Small intestine (tissue), 7 donors: ENCODE measurements around the gene GGT6. TPM values are rescaled to one million over a fixed set of nuclear protein-coding genes. Genes with fewer than 3 reads are reported as not detected.

Experiments used
- DNase-seq, 2 donors: peaks; one replicate each; pipeline versions ENCODE4 v3.0.0 to v3.0.0-alpha.2; 2013
- FAIRE-seq: peaks from 2 replicates; lab custom pipeline; 2012; peaks lifted over from hg19 to GRCh38; lab: Jason Lieb, UNC
- H3K27ac ChIP-seq, 3 donors: one replicate each; pipeline ENCODE4 v1.5.1; 2013; ENCODE audit warnings: low read length in 2 of 3, mild to moderate bottlenecking in 2 of 3, control low read depth in 1 of 3, inconsistent platforms in 1 of 3, low read depth in 1 of 3, moderate library complexity in 1 of 3
- H3K27me3 ChIP-seq, 3 donors: one replicate each; pipeline ENCODE4 v1.6.1; 2013; ENCODE audit warnings: low read length in 3 of 3, inconsistent platforms in 1 of 3; ENCODE audit not compliant: control insufficient read depth in 3 of 3, insufficient read depth in 3 of 3
- H3K36me3 ChIP-seq, 3 donors: one replicate each; pipeline ENCODE4 v1.6.1; 2013; ENCODE audit warnings: low read length in 3 of 3, inconsistent platforms in 1 of 3, low read depth in 1 of 3, mild to moderate bottlenecking in 1 of 3, moderate library complexity in 1 of 3; ENCODE audit not compliant: control insufficient read depth in 3 of 3, insufficient read depth in 2 of 3
- H3K4me1 ChIP-seq, 3 donors: one replicate each; pipeline ENCODE4 v1.6.1; 2013; ENCODE audit warnings: low read length in 2 of 3, inconsistent platforms in 1 of 3, low read depth in 1 of 3, mild to moderate bottlenecking in 1 of 3, moderate library complexity in 1 of 3; ENCODE audit not compliant: control insufficient read depth in 3 of 3, insufficient read depth in 2 of 3
- H3K4me3 ChIP-seq, 3 donors: one replicate each; pipeline ENCODE4 v1.5.1; 2013; ENCODE audit warnings: low read length in 3 of 3, control low read depth in 1 of 3, inconsistent platforms in 1 of 3, low read depth in 1 of 3, mild to moderate bottlenecking in 1 of 3, moderate library complexity in 1 of 3
- H3K9me3 ChIP-seq, 2 donors: one replicate each; pipeline ENCODE4 v1.6.1; 2013; ENCODE audit warnings: low read depth in 1 of 2, low read length in 1 of 2; ENCODE audit not compliant: control insufficient read depth in 2 of 2, insufficient read depth in 1 of 2
- WGBS, 3 donors: extraction: QIAGEN DNeasy Blood & Tissue Kit; methylation state at CpG; one replicate each; pipeline ENCODE4 v1.1.7; 2013; 5-methylcytosine and 5-hydroxymethylcytosine counted together
- polyA plus RNA-seq, 4 donors: library from polyadenylated mRNA; stranded (reverse) in 3 of 4; unstranded in 1 of 4; fragments of 200-250 nt in 3 of 4; fragments of 120-200 nt in 1 of 4; gene quantifications; one replicate each; pipeline versions ENCODE4 v1.2.1 to v1.2.3, GENCODE V29; 2013
- donor health status: healthy with polysubstance abuse.
- donor health status: control.
- donor health status: control.
- donor health status: Bipolar disorder and iron deficiency.
- donor health status: healthy.

GGT6 gene
- polyA plus RNA-seq, 4 donors = 4.5 to 63.9 (median 21.4) TPM

GRCh38 chr17:4551141-4551540 lies 9.2 kb downstream of the GGT6 start:
- no peak overlapping the region for H3K27ac ChIP-seq
- WGBS, 3 donors = 80 to 86% (median 86%) methylated on average over 8 of the region's 8 CpGs
- H3K27me3 ChIP-seq = no peaks in the 10 kb centered on the region
- peaks cover 4 to 12% (median 6%) of the 10 kb centered on the region in 3 donors for H3K4me1 ChIP-seq
- H3K4me3 ChIP-seq = no peak overlapping the region
- DNase-seq = no peak
- no peak for FAIRE-seq
- H3K9me3 ChIP-seq = no peaks in the 10 kb centered on the region
- peaks cover 28 to 82% (median 30%) of the 10 kb centered on the region in 3 donors for H3K36me3 ChIP-seq

DNA sequence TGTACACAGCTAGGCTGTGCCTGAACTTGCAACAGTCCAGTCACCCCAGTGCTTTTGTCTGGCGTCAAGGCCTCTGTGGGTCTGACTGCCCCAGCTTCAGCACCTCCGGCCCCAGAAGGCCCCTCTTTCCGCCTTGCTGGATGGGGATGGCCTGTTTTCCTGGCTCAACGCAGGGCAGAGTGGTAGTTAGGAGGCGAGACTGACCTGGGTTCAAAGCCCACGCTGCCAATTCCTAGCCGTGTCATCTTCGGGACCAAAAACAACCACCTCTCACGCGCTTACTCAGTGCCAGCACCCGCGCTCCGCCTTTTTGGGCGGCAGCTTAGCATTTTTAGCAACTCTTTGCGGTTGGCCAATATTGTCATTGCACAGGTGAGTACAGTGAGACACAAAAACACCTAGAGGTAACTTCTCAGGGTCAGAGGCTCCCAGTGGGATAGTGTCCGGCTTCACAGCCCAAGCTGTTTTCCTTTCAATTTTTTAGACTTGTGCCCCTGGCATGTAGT lies 9.8 kb downstream of the GGT6 start:
- 94 to 97% (median 95%) methylated on average over 16 of the region's 16 CpGs for WGBS, 3 donors
- no peak for FAIRE-seq

GRCh38 chr17:4549781-4550533 lies 10.4 kb downstream of the GGT6 start:
- peaks cover 28 to 94% (median 37%) of the 10 kb centered on the region in 3 donors for H3K36me3 ChIP-seq
- FAIRE-seq (no peak), DNase-seq (no peak)

More for the DNA sequence above, 9.8 kb downstream of the GGT6 start:
- no peak for DNase-seq
- no peaks in the 10 kb centered on the region for H3K27me3 ChIP-seq
- no peak overlapping the region for H3K27ac ChIP-seq
- H3K9me3 ChIP-seq = no peaks in the 10 kb centered on the region
- peaks cover 0 to 6% (median 2%) of the 10 kb centered on the region in 3 donors for H3K4me1 ChIP-seq
- peaks cover 28 to 87% (median 31%) of the 10 kb centered on the region in 3 donors for H3K36me3 ChIP-seq
- no peak overlapping the region for H3K4me3 ChIP-seq

DNA sequence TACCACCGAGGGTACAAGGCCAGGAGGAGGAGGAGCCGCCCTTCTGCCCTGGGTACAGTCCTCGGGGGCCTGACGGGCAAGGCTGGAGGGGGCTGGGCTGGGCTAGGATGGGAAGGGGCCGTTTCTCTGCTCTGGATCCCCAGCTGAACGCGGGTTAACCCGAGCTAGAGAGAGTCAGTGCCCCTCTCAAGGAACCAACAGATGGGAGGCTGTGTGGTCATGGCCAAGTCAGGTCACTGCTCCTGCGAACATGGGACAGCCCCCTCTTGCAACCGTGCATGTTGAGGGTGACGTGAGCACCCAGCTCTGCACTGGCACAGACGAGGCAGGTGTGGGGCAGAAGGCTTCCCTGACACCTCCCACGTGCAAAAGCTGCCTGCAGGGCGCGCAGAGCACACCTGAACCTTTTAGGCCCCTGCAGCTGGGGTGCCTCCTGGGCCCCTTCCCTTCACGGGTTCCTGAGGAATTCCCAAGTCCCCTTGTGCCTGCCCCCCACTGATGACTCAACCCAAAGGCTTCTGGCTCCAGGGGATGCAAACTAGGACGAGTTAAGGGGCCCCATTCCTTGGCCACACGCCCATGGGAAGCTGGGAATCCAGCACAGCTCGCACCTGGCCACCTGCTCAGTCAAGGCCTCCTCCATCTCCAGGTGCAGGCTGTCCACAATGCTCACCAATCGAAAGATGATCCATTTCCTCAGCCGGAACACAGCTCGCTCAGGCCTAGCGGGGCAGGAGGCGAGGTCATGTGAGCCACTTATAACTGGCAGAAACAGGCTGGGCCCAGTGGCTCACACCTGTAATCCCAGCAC lies 11.5 kb downstream of the GGT6 start:
- 76 to 87% (median 80%) methylated on average over 21 to 24 of the region's 24 CpGs for WGBS, 3 donors
- DNase-seq (no peak), FAIRE-seq (no peak)
- Histone ChIP-seq H3K4me3 (no peak overlapping the region), H3K9me3 (no peaks in the 10 kb centered on the region), H3K27me3 (no peaks in the 10 kb centered on the region), H3K27ac (no peak overlapping the region), H3K36me3 (peaks cover 28 to 97% (median 38%) of the 10 kb centered on the region in 3 donors), H3K4me1 (peaks cover 0 to under 1% (median 0%) of the 10 kb centered on the region in 3 donors)

More at GRCh38 chr17:4549781-4550533, 10.4 kb downstream of the GGT6 start:
- Histone ChIP-seq H3K4me3 (no peak overlapping the region), H3K27ac (no peak overlapping the region), H3K4me1 (peaks cover 0 to 6% (median 2%) of the 10 kb centered on the region in 3 donors), H3K9me3 (no peaks in the 10 kb centered on the region), H3K27me3 (no peaks in the 10 kb centered on the region)
- 92 to 95% (median 93%) methylated on average over 25 of the region's 25 CpGs for WGBS, 3 donors

- Histone ChIP-seq H3K4me1 (no peaks in the 10 kb centered on the region), H3K4me3 (no peak overlapping the region), H3K36me3 (peaks cover 28 to 98% (median 36%) of the 10 kb centered on the region in 3 donors), H3K9me3 (no peaks in the 10 kb centered on the region), H3K27ac (no peak overlapping the region), H3K27me3 (no peaks in the 10 kb centered on the region)
- WGBS, 3 donors = 93 to 95% (median 94%) methylated on average over 16 to 18 of the region's 18 CpGs
- FAIRE-seq (no peak), DNase-seq (no peak)
Measured at GRCh38 chr17:4548061-4548461, 12.3 kb downstream of the GGT6 start.

DNA sequence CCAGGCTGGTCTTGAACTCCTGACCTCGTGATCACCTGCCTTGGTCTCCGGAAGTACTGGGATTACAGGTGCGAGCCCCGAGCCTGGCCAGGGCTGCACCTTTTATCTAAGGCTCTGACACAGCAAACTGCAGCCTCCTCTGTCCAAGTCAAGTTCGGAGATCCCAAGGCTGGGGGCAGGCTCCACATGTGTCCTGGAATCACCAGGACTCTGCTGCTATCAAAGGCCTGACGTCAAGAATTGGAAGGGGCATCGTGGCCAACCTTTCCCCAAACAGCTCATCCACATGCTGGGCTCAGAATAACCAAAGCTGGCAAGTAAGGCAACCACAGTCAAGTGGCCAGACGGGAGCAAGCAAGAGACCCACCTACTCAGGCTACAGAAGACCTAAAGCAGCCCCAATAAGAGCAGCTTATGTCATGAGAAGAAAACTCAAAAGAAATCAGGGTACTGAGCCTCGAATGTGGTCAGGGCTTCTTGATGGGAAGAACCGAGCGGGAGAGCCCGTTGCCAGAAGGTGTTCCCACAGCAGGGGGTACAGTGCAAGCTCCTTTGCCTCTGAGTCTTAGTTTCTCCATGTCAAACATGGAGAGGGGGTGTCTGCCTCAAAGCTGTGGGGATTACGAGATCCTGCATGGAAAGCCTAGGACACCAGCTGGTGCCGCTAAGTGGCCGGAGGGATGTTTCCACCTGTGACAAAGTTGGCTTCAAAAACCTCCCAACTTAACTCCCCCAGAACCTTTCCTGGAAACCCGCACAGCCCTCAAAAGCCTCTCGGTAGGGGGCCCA lies 13.1 kb downstream of the GGT6 start:
- no peaks in the 10 kb centered on the region for H3K27me3 ChIP-seq
- DNase-seq (no peak), FAIRE-seq (no peak)
- no peaks in the 10 kb centered on the region for H3K4me1 ChIP-seq
- no peak overlapping the region for H3K4me3 ChIP-seq
- H3K27ac ChIP-seq = no peak overlapping the region
- 91 to 92% (median 92%) methylated on average over 17 of the region's 17 CpGs for WGBS, 3 donors
- H3K36me3 ChIP-seq = peaks cover 33 to 98% (median 35%) of the 10 kb centered on the region in 3 donors
- no peaks in the 10 kb centered on the region for H3K9me3 ChIP-seq

- no peak overlapping the region for H3K4me3 ChIP-seq
- H3K36me3 ChIP-seq = peaks cover 26 to 99% (median 31%) of the 10 kb centered on the region in 3 donors
- no peak for DNase-seq
- FAIRE-seq = no peak
- H3K9me3 ChIP-seq = no peaks in the 10 kb centered on the region
- no peaks in the 10 kb centered on the region for H3K27me3 ChIP-seq
- no peak overlapping the region for H3K27ac ChIP-seq
- WGBS, 3 donors = 91 to 93% (median 91%) methylated on average over 31 to 32 of the region's 32 CpGs
- peaks cover 0 to 18% (median 2%) of the 10 kb centered on the region in 3 donors for H3K4me1 ChIP-seq
Measured at GRCh38 chr17:4545217-4545951, 15.0 kb downstream of the GGT6 start.
